Measurements from ENCODE around the gene MYL11.

The MYL11 gene

GRCh38 chr16:30407102-30407803 lies 32.7 kb downstream of the MYL11 start, which contains the start of gene ZNF771:
TSS of gene ZNF771 (plus strand) at chr16:30407606. CDS start at chr16:30408054, 448 bp downstream.
- H3K27me3 ChIP-seq (ENCODE audit: control insufficient read depth in 3 of 3, insufficient read depth in 3 of 3, low read depth in 1 of 3, low read length in 3 of 3) = peaks cover 0 to 2% (median 0%) of the 10 kb centered on the region in 3 experiments
- peak within 1 kb of the TSS; percentile 93 for H3K23ac ChIP-seq (ENCODE audit: low read depth, low read length, poor library complexity)
- H4K91ac ChIP-seq (ENCODE audit: low read depth, low read length, poor library complexity) = no peak within 1 kb of the TSS
- H3K79me1 ChIP-seq (ENCODE audit: low read depth, low read length) = peaks cover 4% of the 10 kb centered on the region
- peak within 1 kb of the TSS; percentile 52 for H3K27ac ChIP-seq (replicated peaks; ENCODE audit: low read length)
- no peak within 1 kb of the TSS for H2BK120ac ChIP-seq (ENCODE audit: low read depth, low read length)
- DNase-seq (ENCODE audit: low spot score) = peak; percentile 88
- H3K4me1 ChIP-seq (ENCODE audit: control insufficient read depth in 2 of 2, insufficient read depth in 1 of 2, low read depth in 1 of 2, low read length in 2 of 2) = peaks cover 9 to 15% of the 10 kb centered on the region in 2 donors
- peak within 1 kb of the TSS; percentile 89 for H2BK5ac ChIP-seq (ENCODE audit: low read length)
- H3K36me3 ChIP-seq (replicated peaks in 1 of 2; ENCODE audit: control insufficient read depth in 2 of 2, insufficient read depth in 2 of 2, low read length in 2 of 2) = peaks cover 14 to 30% of the 10 kb centered on the region in 2 donors
- peak within 1 kb of the TSS; percentile 88 to 95 for H3K4me3 ChIP-seq (ENCODE audit: low read length in 2 of 2)
- WGBS, 2 donors (ENCODE audit: extremely low coverage in 2 of 2, insufficient read length in 2 of 2, insufficient replicate concordance in 1 of 2) = no CpG with 5 or more reads among the region's 65 CpGs
- H4K8ac ChIP-seq (ENCODE audit: low read depth, low read length) = peak within 1 kb of the TSS; percentile 1
- H2AFZ ChIP-seq (ENCODE audit: low read length) = peak within 1 kb of the TSS; percentile 95
- H3K9ac ChIP-seq (ENCODE audit: low read depth, low read length, poor library complexity) = peak within 1 kb of the TSS; percentile 95
- H3K4me2 ChIP-seq (ENCODE audit: insufficient read depth, low read length, poor library complexity, severe bottlenecking) = peak within 1 kb of the TSS; percentile 68
- peak within 1 kb of the TSS; percentile 76 for H3K14ac ChIP-seq (ENCODE audit: low read length)
- peak within 1 kb of the TSS; percentile 80 for H2AK5ac ChIP-seq (ENCODE audit: low read depth, low read length)
- H3K9me3 ChIP-seq (replicated peaks in 1 of 2; ENCODE audit: control insufficient read depth in 2 of 2, insufficient read depth in 1 of 2, low read depth in 1 of 2, low read length in 2 of 2) = no peaks in the 10 kb centered on the region
- no peak within 1 kb of the TSS for H2BK12ac ChIP-seq (ENCODE audit: low read length)
- H3K4ac ChIP-seq (ENCODE audit: low read length) = peak within 1 kb of the TSS; percentile 48
- H3K18ac ChIP-seq (ENCODE audit: low read length) = peak within 1 kb of the TSS; percentile 98
- H2BK15ac ChIP-seq (ENCODE audit: low read length) = peak within 1 kb of the TSS; percentile 82

- Histone ChIP-seq H3K27me3 (ENCODE audit: control insufficient read depth in 3 of 3, insufficient read depth in 3 of 3, low read depth in 1 of 3, low read length in 3 of 3) (peaks cover 0 to 2% (median 0%) of the 10 kb centered on the region in 3 experiments), H2BK15ac (ENCODE audit: low read length) (peak overlapping the region; percentile 82), H3K79me1 (ENCODE audit: low read depth, low read length) (peaks cover 4% of the 10 kb centered on the region), H3K27ac (replicated peaks; ENCODE audit: low read length) (peak overlapping the region; percentile 52), H2BK120ac (ENCODE audit: low read depth, low read length) (no peak overlapping the region), H2BK5ac (ENCODE audit: low read length) (peak overlapping the region; percentile 89), H4K8ac (ENCODE audit: low read depth, low read length) (peak overlapping the region; percentile 1), H3K18ac (ENCODE audit: low read length) (peak overlapping the region; percentile 98), H3K9ac (ENCODE audit: low read depth, low read length, poor library complexity) (peak overlapping the region; percentile 95), H3K4me2 (ENCODE audit: insufficient read depth, low read length, poor library complexity, severe bottlenecking) (peak overlapping the region; percentile 68), H3K14ac (ENCODE audit: low read length) (peak overlapping the region; percentile 76), H4K91ac (ENCODE audit: low read depth, low read length, poor library complexity) (no peak overlapping the region), H3K36me3 (replicated peaks in 1 of 2; ENCODE audit: control insufficient read depth in 2 of 2, insufficient read depth in 2 of 2, low read length in 2 of 2) (peaks cover 14 to 37% of the 10 kb centered on the region in 2 donors), H2BK12ac (ENCODE audit: low read length) (no peak overlapping the region), H3K9me3 (replicated peaks in 1 of 2; ENCODE audit: control insufficient read depth in 2 of 2, insufficient read depth in 1 of 2, low read depth in 1 of 2, low read length in 2 of 2) (no peaks in the 10 kb centered on the region), H2AK5ac (ENCODE audit: low read depth, low read length) (peak overlapping the region; percentile 80), H3K4ac (ENCODE audit: low read length) (peak overlapping the region; percentile 48), H3K23ac (ENCODE audit: low read depth, low read length, poor library complexity) (peak overlapping the region; percentile 93), H3K4me3 (ENCODE audit: low read length in 2 of 2) (peak overlapping the region; percentile 88 to 95), H2AFZ (ENCODE audit: low read length) (peak overlapping the region; percentile 95), H3K4me1 (ENCODE audit: control insufficient read depth in 2 of 2, insufficient read depth in 1 of 2, low read depth in 1 of 2, low read length in 2 of 2) (peaks cover 9 to 15% of the 10 kb centered on the region in 2 donors)
- no CpG with 5 or more reads among the region's 19 CpGs for WGBS, 2 donors (ENCODE audit: extremely low coverage in 2 of 2, insufficient read length in 2 of 2, insufficient replicate concordance in 1 of 2)
- DNase-seq (ENCODE audit: low spot score) = no peak
Observed at GRCh38 chr16:30407804-30408534, 33.4 kb downstream of the MYL11 start.

GRCh38 chr16:30409125-30410060 lies 34.8 kb downstream of the MYL11 start:
- Histone ChIP-seq H3K27me3 (ENCODE audit: control insufficient read depth in 3 of 3, insufficient read depth in 3 of 3, low read depth in 1 of 3, low read length in 3 of 3) (no peaks in the 10 kb centered on the region), H3K79me1 (ENCODE audit: low read depth, low read length) (peaks cover 6% of the 10 kb centered on the region), H3K18ac (ENCODE audit: low read length) (no peak overlapping the region), H2BK12ac (ENCODE audit: low read length) (no peak overlapping the region), H4K8ac (ENCODE audit: low read depth, low read length) (no peak overlapping the region), H3K27ac (replicated peaks; ENCODE audit: low read length) (no peak overlapping the region), H3K14ac (ENCODE audit: low read length) (no peak overlapping the region), H2BK15ac (ENCODE audit: low read length) (no peak overlapping the region), H3K23ac (ENCODE audit: low read depth, low read length, poor library complexity) (no peak overlapping the region), H3K9me3 (replicated peaks in 1 of 2; ENCODE audit: control insufficient read depth in 2 of 2, insufficient read depth in 1 of 2, low read depth in 1 of 2, low read length in 2 of 2) (no peaks in the 10 kb centered on the region), H3K4me1 (ENCODE audit: control insufficient read depth in 2 of 2, insufficient read depth in 1 of 2, low read depth in 1 of 2, low read length in 2 of 2) (peaks cover 9 to 15% of the 10 kb centered on the region in 2 donors), H4K91ac (ENCODE audit: low read depth, low read length, poor library complexity) (no peak overlapping the region), H2AK5ac (ENCODE audit: low read depth, low read length) (no peak overlapping the region), H3K4me2 (ENCODE audit: insufficient read depth, low read length, poor library complexity, severe bottlenecking) (no peak overlapping the region), H2BK5ac (ENCODE audit: low read length) (no peak overlapping the region), H2AFZ (ENCODE audit: low read length) (no peak overlapping the region), H2BK120ac (ENCODE audit: low read depth, low read length) (no peak overlapping the region), H3K9ac (ENCODE audit: low read depth, low read length, poor library complexity) (no peak overlapping the region), H3K36me3 (replicated peaks in 1 of 2; ENCODE audit: control insufficient read depth in 2 of 2, insufficient read depth in 2 of 2, low read length in 2 of 2) (peaks cover 19 to 51% of the 10 kb centered on the region in 2 donors), H3K4me3 (ENCODE audit: low read length in 2 of 2) (no peak overlapping the region), H3K4ac (ENCODE audit: low read length) (no peak overlapping the region)
- DNase-seq (ENCODE audit: low spot score) = peak; percentile 87
- WGBS, 2 donors (ENCODE audit: extremely low coverage in 2 of 2, insufficient read length in 2 of 2, insufficient replicate concordance in 1 of 2) = no CpG with 5 or more reads among the region's 15 CpGs

Measured in neuronal stem cell (in vitro differentiated cells).